ENCODE data around the gene IL12RB2.

- no peak for TF ChIP-seq CTCF (IDR thresholded peaks at IDR 0.05)
- TF ChIP-seq POLR2A (IDR thresholded peaks at IDR 0.05): no peak
These were observed 39.3 kb downstream of the IL12RB2 start for GRCh38 chr1:67346982-67347381.

Measured in uterus (tissue), 2 donors.